HG03025 (cell line): Measurements from ENCODE around the gene RNF114.

Experiments used
- ATAC-seq: cut with Tn5 transposase; IDR thresholded peaks from one replicate; pipeline ENCODE4 v1.9.1; 2021; ENCODE audit warnings: mild to moderate bottlenecking, moderate library complexity; ENCODE audit not compliant: unreplicated experiment, low FRiP score

Gene RNF114

GRCh38 chr20:49901588-49901987 is 34.6 kb upstream of the RNF114 start:
- no peak for ATAC-seq

DNA sequence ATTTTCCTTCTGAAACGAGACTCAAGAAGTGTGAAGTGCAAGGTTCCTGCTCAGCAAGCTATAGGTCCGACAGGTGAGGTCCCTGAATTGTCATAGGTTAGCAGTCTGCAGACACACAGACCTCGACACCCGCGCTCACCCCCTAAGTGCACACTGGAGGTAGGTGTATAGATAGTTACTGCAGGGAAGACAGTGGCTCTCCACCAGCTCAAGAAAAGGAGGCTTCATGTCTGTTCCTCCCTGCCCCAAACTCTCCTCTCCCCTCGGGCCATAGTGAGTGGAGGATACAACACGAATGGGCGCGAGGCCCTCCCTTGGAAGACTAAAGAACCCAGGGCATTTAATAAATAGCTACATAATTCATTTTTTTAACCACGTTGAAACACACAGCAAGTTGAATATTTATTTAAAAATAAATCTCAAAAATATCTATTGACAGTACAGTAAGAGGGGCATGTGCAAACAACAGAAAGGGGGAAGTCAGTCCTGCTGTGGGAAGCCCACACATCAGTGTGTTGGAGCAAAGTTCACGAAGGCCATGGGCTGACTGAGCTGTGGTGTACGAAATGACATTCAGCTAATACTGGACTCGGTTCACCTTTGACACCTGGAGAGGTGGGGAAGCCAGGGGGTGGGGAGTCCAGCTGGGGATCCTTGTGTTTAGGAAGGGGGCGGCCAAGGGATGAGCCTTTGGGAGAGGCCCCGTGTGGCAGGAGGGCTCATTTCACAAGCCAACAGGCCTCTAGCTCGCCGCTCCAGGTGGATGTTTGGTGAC is 31.6 kb upstream of the RNF114 start:
- no peak for ATAC-seq

DNA sequence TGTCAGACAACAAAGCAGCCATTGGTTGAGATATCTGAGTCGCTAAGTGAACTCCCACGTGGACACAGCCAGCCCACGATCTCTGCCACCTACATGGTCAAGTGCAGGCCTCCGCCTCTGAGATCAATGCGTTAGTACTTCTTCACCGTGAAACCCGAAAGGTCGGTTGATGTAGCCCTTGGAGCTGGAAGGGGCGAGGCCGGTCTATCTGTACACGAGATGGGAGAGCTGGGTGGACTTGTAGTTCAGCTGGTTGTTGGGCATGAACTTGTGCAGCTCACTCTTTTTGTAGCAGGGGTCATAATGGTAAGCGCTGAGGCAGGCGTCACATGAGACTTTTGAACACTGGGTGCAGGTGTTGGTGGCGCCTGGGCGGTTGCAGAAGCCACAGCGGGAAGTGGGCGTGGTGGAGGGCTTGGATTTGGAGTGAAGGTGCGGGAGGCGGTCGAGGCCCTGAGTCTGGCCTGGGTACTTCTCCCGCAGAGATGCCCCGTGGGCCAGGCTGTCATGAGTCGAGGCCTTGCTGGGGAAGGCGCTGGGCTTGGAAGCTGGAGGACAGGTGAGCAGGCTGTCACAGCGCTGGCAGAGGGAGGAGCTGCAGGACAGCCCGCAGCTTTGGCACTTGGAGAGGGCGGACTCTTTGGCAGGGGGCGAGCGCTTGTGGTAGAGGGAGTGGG is 30.6 kb upstream of the RNF114 start:
- ATAC-seq: no peak

- no peak for ATAC-seq
These were observed 30.0 kb upstream of the RNF114 start for GRCh38 chr20:49906101-49906604.

DNA sequence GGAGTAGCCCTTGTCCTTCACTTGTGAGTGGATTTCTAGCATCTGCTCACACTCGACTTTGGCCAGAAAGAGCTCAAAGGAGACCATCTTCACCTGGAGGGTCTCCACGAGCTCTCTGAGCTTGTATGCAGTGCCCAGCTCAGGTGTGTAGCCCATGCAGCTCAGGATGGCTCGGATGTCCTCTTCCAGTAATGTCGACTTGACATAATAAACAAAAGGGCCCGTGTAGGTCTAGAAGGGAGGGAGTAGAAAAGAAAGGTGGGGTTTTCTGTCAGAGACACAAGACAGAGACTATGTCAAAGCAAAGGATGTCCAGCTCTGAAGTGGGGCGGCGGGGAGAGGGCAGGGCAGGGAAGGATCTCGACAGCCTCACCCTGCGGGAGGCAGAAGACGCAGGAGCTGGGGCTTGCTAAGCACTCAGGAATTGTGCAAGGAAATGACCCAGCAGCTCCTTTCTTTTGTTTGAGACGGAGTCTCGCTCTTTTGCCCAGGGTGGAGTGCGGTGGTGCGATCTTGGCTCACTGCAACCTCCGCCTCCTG is 29.5 kb upstream of the RNF114 start:
- ATAC-seq: no peak

- ATAC-seq: no peak
These were observed 28.6 kb upstream of the RNF114 start for GRCh38 chr20:49907405-49908257.

DNA sequence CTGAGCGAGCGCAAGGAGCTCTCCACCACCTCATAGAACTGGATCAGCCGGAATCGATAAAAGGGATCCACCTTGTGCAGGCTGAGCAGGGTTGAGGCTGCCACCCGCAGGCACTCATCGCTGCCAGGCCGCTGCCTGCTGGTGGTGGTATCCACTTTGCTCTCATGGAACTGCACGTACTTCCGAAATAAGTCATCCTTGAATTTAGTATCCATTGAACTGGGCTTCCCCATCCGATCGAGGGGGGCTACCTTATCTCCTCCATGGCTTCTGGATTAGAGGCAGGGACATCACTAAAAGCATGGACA is 28.0 kb upstream of the RNF114 start:
- no peak for ATAC-seq

GRCh38 chr20:49909499-49910339 is 26.5 kb upstream of the RNF114 start:
- no peak for ATAC-seq

GRCh38 chr20:49910340-49910706 is 25.9 kb upstream of the RNF114 start:
- no peak for ATAC-seq

GRCh38 chr20:49913399-49914047 is 22.7 kb upstream of the RNF114 start:
- no peak for ATAC-seq

DNA sequence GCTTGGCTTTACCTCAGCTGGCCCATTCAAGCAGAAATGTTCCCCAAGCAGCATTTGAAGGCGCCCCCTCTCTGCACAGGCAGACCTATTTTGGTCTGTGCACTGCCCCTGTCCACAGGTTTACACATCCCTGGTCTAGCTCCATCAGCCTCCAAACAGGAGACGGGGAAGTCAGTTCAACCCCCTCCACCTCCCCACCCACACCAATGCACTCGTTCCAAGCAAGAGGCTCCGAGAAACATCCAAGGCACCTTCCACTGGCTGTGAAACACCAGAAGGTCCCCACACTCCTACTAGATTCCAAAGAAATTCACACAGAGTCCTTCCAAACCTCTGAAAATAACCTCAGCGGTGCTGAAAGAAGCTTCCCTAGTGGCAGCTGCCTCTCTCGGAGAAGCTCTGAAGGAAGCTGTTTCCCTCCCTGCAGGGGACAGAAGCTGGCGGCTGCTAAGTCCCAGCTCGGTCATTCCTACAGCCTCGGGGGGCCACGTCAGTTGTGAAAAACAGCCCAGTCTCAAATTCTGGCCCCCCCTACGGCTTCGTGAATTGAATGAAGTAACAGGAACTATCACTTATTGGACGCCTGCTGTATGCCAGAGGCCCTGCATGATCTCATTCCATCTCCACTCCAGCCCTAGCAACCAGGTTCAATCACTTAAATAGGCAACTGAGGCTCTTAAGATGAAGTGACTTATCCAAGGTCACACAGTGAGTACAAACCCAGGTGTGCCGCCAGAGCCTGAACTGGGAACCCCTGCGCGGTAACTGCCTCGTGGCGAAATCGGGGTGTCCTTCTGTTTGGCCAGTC is 21.7 kb upstream of the RNF114 start:
- no peak for ATAC-seq

GRCh38 chr20:49915118-49915379 is 21.1 kb upstream of the RNF114 start:
- ATAC-seq: no peak

DNA sequence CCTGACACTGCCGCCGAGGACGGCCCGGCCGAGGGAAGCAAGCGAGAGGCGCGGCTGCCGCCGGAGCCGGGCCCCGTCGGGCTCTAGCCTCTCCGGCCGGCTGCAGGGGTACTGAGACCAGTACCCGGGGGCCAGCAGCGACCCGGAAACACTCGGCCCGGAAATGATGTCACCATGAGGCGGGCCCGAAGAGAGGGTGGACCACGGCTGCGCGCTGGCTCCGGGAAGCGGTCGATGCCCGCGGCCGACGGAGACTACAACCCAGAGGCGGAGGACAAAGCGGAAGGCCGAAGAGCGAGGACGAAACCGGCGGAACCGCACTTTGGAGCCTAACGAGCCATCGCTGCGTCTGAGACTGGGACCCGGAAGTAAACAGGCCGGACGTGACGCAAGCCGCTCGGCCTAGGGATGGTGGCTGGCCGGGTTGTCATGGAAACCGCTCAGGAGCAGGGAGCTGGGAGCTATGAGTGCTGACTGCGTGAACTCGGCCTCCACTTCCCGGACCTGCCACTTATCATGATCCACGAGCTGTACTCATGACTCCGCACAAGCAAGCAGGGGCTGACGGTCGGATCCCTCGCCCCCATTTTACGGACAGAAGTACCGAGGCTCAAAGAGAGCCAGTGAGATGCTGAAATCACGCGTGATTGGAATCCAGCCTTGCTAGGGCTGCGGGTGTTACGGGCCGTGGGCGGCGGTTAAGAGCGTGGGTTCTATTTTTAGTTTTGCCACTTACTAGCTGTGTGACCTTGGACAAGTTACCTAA is 20.6 kb upstream of the RNF114 start, which contains the start of gene SPATA2:
Gene SPATA2 (minus strand): TSS at position 150 of the 766 bp plus-strand sequence. CDS start 7,039 bp downstream, outside the sequence.
- ATAC-seq: peak; percentile 84

- ATAC-seq: no peak
These were observed 19.8 kb upstream of the RNF114 start for GRCh38 chr20:49916146-49917002.

- no peak for ATAC-seq
These were observed 17.8 kb upstream of the RNF114 start for GRCh38 chr20:49918446-49918845.

DNA sequence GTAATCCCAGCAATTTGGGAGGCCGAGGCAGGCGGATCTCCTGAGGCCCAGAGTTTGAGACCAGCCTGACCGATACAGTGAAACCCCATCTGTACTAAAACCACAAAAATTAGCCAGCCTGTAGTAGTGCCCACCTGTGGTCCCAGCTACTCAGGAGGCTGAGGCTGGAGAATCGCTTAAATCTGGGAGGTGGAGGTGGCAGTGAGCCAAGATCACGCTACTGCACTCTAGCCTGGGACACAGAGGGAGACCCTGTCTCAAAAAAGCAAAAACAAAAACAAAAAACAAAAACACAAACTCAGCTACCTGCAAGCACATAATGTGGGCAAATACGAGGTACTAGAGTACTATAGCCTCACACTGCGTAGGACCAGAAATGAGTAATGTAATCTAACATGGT is 17.2 kb upstream of the RNF114 start:
- no peak for ATAC-seq

GRCh38 chr20:49919461-49919860 is 16.7 kb upstream of the RNF114 start:
- no peak for ATAC-seq
